ENCODE results near the gene RECK.
"Not testable (repeated sequence)": the region's sequence is repeated elsewhere in the genome, so short reads cannot be mapped to it uniquely, and the experiment has no call there.

Gene RECK

DNA sequence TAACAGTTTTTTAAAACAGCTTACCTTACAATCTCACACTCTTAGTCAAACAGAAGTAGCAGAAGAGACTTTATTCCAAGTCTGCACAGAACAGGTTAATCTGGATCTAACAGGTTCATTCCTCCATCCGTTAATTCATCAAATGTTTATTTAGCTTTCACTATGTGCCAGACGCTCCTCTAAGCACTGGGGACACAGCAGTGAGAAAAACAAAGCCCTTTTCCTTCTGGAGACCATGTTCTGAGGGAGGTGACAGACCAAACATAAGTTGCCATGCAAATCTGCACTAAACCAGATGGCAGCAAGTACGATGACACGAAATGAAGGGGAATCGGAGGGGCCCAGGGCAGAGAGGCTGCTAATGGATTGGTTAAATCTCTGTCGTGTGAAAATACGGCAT, 82.8 kb downstream of the RECK start:
- peak; percentile 24 for DNase-seq

DNA sequence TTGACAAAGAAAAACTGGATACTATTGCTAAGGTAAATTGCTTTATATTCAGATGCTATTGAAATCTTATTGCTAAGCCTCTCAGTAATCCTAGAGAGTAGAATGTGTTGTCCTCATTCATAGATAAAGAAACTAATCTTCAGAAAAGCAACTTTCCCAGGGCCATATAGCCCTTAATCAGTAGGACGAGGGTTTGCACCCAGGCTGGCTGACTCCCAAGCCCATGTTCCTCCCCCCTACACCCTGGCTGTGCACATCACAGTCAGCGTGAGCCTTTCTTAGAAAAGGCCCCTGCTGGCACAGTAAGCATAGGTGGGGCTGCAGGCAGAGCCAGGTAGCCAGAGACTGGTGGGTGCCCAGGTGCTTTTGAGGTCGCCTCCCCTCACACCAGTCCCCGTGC, 84.0 kb downstream of the RECK start:
- DNase-seq: no peak

DNA sequence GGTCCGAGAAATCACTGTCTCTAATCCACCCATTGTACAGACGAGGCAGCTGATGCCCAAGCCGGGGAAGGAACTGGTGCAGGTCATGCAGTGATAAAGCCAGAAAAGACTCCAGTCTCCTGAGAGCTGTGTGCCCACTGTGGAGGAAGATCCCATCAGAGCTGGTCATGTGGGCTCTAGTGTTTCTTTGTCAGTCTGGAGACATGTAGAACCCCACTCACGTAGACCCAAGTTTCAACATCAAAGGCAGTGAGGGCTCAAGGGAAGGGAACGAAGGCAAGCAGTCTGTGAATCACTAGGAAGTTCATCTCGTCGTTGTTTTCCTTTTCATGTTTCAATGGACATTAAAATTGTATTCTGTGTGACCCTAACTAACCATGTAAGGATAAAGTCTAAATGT, 85.3 kb downstream of the RECK start:
- no peak for DNase-seq

DNA sequence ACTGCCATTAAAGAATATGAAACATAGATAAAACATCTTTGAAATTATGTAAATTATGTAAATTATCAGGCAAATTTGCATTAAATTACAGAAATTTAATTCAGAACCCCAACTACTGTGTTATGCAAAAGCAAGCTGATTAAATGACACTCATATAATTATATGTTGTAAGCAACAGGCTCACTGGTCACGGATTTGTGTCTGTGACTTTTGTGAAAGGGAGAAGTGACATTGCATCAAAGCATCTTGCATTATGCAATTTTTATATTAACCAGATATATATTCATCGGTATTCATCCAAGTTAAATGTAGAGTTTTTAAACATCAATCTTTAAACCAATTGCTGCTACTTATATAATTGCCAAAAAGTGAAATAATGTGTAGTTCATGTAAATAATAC, 86.8 kb downstream of the RECK start:
- DNase-seq: no peak

DNA sequence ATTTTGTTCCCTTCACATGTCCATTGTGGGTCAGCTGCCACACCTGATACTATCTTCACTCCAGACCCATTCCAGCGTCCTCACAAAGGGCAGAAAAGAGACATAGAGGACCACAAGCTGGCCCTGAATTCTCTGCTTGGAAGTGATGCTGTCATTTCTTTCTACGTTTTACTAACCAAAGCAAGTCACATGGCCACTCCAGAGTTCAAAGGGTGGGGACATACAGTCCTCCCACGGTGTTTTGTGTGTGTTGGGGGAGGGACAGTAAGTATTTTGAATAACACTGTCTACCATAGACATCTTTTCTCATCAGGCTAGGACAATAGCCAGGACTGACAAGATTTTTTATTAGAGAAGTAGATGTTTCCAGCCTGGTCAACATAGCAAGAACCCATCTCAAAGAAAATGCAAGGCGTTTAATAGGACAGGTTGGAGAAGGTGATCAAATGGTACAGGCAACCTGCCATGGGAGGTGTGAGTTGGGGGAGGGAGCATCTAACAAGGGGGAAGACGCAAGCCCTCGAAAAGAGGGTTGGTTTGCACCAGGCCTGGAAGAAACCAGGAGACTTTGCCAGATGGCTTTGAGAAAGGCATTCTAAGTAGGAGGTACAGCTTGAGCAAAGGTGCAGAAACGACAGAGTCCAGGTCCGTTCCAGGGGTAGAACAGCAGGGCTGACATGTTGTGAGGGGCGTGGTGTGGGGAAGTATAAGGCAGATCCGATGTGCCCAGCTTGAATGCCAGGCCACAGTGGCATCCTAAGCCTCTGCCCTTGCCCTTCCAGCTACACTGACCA, 88.5 kb downstream of the RECK start:
- DNase-seq: no peak

- no peak for DNase-seq
These were observed 89.5 kb downstream of the RECK start for GRCh38 chr9:36126016-36126730.

- no peak for DNase-seq
These were observed 91.0 kb downstream of the RECK start for GRCh38 chr9:36127652-36128244.

DNA sequence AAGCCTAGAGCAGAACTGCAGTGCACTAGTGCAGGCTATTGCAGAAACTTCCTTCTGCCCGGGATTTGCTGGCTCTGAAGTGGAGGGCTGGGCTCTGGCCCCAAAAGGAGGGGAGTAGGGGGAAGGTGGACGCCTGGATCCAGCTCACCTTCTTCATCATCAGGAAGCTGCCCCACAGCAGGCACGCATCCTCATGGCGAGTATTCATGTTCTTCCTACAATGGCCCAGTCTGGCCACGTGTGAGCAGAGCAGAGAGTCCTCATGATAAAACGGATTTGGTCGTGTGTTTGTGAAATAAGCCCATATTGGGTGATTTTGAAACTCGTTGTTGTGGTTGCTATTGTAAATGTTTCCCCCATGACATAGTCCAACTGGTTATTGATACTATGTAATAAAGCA, 91.6 kb downstream of the RECK start:
- no peak for DNase-seq

DNA sequence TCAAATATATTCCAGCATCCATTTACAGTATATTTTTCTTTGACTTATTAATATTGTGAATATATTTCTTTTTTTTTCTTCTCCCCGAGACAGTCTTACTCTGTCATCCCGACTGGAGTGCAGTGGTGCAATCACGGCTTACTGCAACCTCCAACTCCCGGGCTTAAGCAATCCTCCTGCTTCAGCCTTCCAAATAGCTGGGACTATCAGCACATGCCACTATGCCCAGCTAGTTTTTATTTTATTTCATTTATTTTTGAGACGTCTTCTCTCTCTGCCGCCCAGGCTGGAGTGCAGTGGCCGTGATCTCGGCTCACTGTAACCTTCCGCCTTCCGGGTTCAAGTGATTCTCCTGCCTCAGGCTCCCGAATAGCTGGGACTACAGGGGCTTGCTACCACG, 92.4 kb downstream of the RECK start:
- DNase-seq: no peak

- not testable (repeated sequence) for DNase-seq
These were observed 95.0 kb downstream of the RECK start for GRCh38 chr9:36131666-36132065.

DNA sequence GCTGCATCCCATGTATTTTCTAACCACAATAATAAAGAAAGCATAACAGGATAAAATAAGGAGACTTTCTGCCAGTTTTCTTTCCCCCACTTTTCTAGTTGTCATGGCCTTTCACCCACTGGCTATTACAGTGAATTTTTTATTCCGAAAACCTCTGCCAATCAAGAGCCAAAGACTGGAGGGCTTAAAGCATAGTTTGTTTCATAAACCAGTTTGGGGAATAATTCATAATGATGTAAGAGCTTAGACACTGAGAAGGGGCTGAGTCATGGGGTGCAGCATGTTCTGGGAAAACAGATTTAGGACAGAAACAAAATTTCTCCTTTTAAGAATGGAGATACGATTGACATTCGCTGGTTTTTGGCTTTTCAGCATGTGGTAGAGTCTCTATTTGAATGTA, 95.4 kb downstream of the RECK start:
- no peak for DNase-seq

DNA sequence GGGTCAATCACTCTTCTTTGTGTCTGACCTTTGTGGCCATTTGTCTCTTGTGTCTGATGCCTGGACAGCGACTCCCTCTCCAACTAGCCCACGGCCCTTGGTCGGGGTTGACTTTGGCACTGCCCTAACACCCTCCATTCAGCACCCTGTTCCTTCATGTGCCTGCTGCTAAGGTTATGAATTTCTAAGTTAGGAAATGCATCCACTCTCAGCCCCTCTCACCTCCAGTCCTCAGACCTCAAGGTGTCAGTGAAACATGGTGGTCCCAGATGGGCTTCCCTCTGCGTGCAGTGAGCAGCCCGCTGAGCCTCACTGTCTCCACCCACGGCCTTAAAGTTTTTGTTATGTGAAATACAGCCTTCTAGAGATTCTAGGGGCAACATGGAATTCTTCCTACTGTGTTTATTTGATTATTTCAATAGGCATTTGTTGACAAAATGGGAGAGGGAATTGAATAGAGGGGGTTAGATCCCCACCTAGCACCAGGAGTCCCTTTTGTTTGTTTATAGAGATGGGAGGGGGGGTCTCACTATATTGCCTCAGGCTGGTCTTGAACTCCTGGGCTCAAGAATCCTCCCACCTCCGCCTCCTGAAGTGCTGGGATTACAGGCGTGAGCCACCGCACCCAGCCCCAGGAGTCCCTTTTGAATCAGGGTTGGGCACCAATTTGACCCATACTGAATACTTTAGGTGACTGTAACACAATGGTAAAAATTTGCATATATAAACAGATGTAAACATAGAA, 98.2 kb downstream of the RECK start:
- DNase-seq: no peak

DNA sequence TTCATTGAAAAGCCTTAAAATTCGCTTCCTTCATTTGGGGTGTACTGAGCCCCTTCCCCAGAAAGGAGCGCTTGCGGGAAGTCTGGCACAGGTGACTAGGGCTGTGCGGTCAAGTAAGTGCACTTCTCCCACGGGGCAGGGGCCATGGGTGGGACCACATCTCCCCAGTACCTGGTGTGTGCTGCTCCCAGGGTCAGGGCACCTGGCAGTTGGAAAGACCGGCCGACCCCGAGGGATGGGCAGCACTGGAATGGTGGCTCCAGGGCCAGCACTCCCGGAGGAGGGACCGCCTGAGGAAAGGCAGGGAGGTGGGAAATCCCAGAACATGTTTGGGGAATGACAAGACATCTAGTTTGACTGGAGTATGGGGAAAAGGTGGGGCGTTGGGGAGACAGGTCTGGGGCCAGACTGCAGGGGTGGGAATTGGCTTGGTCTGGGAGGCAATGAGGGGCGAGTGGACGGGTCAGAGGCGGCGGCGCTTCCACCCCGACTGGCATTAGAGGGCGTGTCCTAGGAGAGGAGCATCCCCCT, 99.1 kb downstream of the RECK start:
- no peak for DNase-seq

GRCh38 chr9:36136272-36136893, 99.7 kb downstream of the RECK start, which contains the start of gene GLIPR2:
Gene GLIPR2, plus strand, starts transcription at chr9:36136733. Its CDS starts 46 bp downstream, at chr9:36136779.
- DNase-seq: no peak

DNA sequence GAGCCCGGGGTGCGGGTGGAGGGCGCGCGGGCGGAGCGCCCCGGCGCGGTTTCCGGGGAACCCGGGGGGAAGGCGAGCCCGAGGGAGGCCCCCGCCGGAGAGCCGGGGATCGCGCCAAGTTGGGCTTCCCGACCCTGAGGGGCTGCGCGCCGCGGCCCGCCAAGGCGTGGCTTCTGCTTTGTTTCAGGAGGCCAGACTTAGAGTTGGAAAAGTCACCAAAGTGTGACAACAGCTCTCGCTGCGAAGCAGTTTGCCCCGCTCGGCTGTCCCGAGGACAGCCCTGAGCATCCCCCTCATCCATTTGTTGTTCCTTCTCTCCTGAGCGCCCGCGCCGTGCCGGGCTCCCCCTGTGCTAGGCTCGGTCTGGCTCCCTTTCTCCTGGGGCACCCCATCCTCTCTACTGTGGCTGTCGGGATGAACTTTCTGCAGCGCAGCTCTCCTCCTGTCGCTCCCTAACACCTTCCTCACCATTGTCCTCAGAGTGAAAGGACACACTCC, 100.2 kb downstream of the RECK start:
- no peak for DNase-seq

- DNase-seq: no peak
These were observed 100.8 kb downstream of the RECK start for GRCh38 chr9:36137392-36138004.

GRCh38 chr9:36138496-36138895, 101.8 kb downstream of the RECK start:
- DNase-seq: no peak

DNA sequence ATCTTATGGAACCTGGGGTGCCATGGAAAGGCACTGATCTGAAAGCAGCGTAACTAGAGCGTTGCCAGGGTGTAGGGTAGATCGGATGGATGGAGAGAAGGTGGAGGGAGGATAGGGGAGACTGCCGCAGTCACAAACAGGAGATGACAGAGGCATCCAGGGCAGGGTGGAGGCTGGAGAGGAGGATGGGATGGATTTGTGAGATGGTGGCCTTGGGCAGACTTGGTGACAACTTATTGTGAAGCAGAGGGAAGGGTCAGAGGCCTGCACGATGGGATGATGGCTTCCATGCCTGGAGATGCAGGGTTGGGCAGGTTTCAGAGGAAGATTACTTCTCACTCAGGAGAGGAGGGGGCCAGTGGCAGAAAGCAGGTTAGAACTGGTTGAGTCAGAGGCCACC, 102.2 kb downstream of the RECK start:
- no peak for DNase-seq

DNA sequence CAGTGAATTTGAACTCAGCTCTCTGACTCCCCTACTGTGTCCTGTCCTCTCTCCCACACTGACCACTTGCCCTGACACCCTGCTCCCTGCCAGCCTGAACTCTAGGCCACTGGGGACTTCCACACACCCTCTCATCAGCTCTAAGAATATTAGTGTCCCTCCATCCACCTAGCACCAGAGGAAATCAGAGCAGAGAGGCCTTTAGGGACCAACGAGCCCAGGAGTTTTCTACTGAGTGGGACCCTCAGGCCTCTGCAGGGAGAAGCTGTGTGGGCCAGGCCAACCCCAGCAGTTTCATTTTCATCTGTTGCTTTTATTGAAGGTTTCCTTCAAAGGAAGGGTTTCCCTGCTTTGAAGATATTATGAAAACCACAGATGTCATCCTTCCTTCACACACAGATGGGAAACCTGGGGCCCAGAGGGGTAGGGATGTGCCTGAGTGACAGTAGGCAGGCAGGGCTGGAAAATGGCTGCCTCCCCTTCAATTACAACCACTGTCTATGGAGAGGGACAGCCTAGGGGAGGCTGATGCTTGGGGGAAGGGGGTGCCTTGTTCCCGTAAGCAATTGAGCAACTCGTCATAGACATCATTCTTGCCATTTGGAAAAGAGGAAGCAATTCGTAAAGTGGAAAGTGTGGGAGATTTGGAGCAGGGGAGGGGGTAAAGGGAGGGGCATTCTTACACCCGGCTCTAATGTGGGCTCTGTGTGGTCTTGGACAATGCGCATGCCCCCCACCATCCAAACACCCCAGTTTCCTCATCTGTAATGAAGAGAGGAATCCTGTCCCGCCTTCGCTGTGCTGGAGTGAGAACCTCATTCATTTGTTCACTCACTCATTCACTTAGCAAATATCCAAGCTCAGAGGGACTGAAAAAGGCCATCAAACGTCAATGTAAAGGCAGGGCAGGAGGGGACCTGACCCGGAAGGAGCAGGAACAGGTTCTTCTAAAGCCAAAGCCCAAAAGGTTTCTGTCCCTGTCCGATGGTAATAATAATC, 103.7 kb downstream of the RECK start:
- no peak for DNase-seq

- no peak for DNase-seq
These were observed 104.6 kb downstream of the RECK start for GRCh38 chr9:36141288-36141687.

GRCh38 chr9:36141761-36142160, 105.0 kb downstream of the RECK start:
- DNase-seq: no peak

All from NCI-H510A treated with DMSO at 0.1 percent for 48 hours (cell line).